ENCODE data around the gene ZNF462. TPM values are rescaled to one million over a fixed set of nuclear protein-coding genes. Genes with fewer than 3 reads are reported as not detected.

ZNF462 gene
- total and polyA plus RNA-seq, 2 of the 13 experiments (the other 11 are each of a cell fraction or from before 2014, with no cell fraction given), result not detected

- DNase-seq (ENCODE audit: low spot score), result no peak
- no peak for TF ChIP-seq PHF5A (CRISPR knock-in tag; IDR thresholded peaks at IDR 0.05; ENCODE audit: low read depth, unreplicated experiment)
- no peak for TF ChIP-seq CENPX (CRISPR knock-in tag; IDR thresholded peaks at IDR 0.05)
- TF ChIP-seq RXRB (CRISPR knock-in tag; IDR thresholded peaks at IDR 0.05; ENCODE audit: borderline replicate concordance), result no peak
- TF ChIP-seq ZNF639 (CRISPR knock-in tag; conservative IDR thresholded peaks at IDR 0.05), result no peak
- TF ChIP-seq, protein P1, sequence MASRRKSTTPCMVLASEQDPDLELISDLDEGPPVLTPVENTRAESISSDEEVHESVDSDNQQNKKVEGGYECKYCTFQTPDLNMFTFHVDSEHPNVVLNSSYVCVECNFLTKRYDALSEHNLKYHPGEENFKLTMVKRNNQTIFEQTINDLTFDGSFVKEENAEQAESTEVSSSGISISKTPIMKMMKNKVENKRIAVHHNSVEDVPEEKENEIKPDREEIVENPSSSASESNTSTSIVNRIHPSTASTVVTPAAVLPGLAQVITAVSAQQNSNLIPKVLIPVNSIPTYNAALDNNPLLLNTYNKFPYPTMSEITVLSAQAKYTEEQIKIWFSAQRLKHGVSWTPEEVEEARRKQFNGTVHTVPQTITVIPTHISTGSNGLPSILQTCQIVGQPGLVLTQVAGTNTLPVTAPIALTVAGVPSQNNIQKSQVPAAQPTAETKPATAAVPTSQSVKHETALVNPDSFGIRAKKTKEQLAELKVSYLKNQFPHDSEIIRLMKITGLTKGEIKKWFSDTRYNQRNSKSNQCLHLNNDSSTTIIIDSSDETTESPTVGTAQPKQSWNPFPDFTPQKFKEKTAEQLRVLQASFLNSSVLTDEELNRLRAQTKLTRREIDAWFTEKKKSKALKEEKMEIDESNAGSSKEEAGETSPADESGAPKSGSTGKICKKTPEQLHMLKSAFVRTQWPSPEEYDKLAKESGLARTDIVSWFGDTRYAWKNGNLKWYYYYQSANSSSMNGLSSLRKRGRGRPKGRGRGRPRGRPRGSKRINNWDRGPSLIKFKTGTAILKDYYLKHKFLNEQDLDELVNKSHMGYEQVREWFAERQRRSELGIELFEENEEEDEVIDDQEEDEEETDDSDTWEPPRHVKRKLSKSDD (CRISPR knock-in tag; IDR thresholded peaks at IDR 0.05; ENCODE audit: low read depth), result no peak
- H3K27ac ChIP-seq (ENCODE audit: extremely low read length, insufficient read depth, low read length), result no peak overlapping the region
- no peak for ATAC-seq
- no peak overlapping the region for H3K9ac ChIP-seq (ENCODE audit: insufficient read depth, low read depth, low read length)
- no peak overlapping the region for H3K4me3 ChIP-seq (replicated peaks in 1 of 3; ENCODE audit: insufficient read depth in 1 of 3, low read depth in 2 of 3, low read length in 3 of 3)
- intact Hi-C loops (cut with micrococcal nuclease; ENCODE audit: unreplicated experiment), result loop anchor here (5.0 kb wide), 1 partner anchor 558 kb away; no protein-coding TSS in a partner anchor
- H3K79me2 ChIP-seq (ENCODE audit: insufficient read depth, low read length), result no peaks in the 10 kb centered on the region
- H2AFZ ChIP-seq (ENCODE audit: low read length), result no peak overlapping the region
- ChIA-PET POLR2A (no interaction called here), CTCF (ENCODE audit: low intra/inter-chr PET ratio, low total read pairs) (no interaction called here)
- BruUV-seq (replicated peaks), result no TSS peak
- FAIRE-seq, result no peak
- in situ Hi-C loops (cut with HindIII; ENCODE audit: extremely low pct_ligation_motif_present, low pct_unique_long_range_greater_than_20kb), result no loop called here
- no peaks in the 10 kb centered on the region for H3K9me3 ChIP-seq (ENCODE audit: low read length)
- no peaks in the 10 kb centered on the region for H3K4me1 ChIP-seq (ENCODE audit: insufficient read depth, low read length)
- no peak overlapping the region for H3K4me2 ChIP-seq (ENCODE audit: low read depth, low read length)
- no peaks in the 10 kb centered on the region for H3K27me3 ChIP-seq (ENCODE audit: control insufficient read depth in 1 of 2, insufficient read depth in 2 of 2, low read length in 2 of 2)
- H3K36me3 ChIP-seq (replicated peaks in 1 of 2; ENCODE audit: control insufficient read depth in 1 of 2, insufficient read depth in 2 of 2, low read length in 2 of 2), result no peaks in the 10 kb centered on the region
- H4K20me1 ChIP-seq (ENCODE audit: insufficient read depth, low read length), result no peaks in the 10 kb centered on the region
Observed at GRCh38 chr9:106828965-106829364, 34.0 kb upstream of the ZNF462 start.
